Transverse colon (tissue), 4 donors: ENCODE data around the gene ANKRD10.

Experiments used
- CTCF ChIP-seq, 5 experiments: fragments of 200-600 bp in 3 of 5; fragments of 450-650 bp in 2 of 5; sonication (generic) in 3 of 5; IDR thresholded peaks; 1 replicate in 2 of 5; 2 replicates in 3 of 5; pipeline ENCODE4 v1.5.1; 2016 to 2017; ENCODE audit warnings: antibody characterized with exemption in 5 of 5, inconsistent platforms in 3 of 5, mild to moderate bottlenecking in 2 of 5, moderate library complexity in 1 of 5
- EP300 ChIP-seq: sonication (generic); formaldehyde crosslinking; IDR thresholded peaks from one replicate; pipeline ENCODE4 v1.6.1; 2017; ENCODE audit warnings: antibody characterized with exemption, low read depth
- POLR2A ChIP-seq: fragments of 450-650 bp; IDR thresholded peaks from one replicate; pipeline ENCODE4 v1.6.1; 2016; ENCODE audit warnings: antibody characterized with exemption, mild to moderate bottlenecking, moderate library complexity
- POLR2AphosphoS5 ChIP-seq, 3 donors: sonication (generic); formaldehyde crosslinking; IDR thresholded peaks; one replicate each; pipeline ENCODE4 v1.6.1; 2016; ENCODE audit warnings: antibody characterized with exemption in 3 of 3

GRCh38 chr13:110932588-110932987 is 17.7 kb upstream of the ANKRD10 start:
- TF ChIP-seq POLR2A, result no peak
- TF ChIP-seq CTCF (IDR thresholded peaks at IDR 0.05), result no peak
- TF ChIP-seq POLR2AphosphoS5 (IDR thresholded peaks at IDR 0.05), result no peak
- TF ChIP-seq EP300, result no peak
